ENCODE results near the gene ITFG1. TPM values are rescaled to one million over a fixed set of nuclear protein-coding genes. Genes with fewer than 3 reads are reported as not detected.
A peak's percentile ranks its signal among the peaks of the same experiment; 100 is the strongest.

Gene ITFG1
- total and polyA plus RNA-seq, 2 of the 13 experiments (the other 11 are each of a cell fraction or from before 2014, with no cell fraction given), result 74.5 to 150 TPM

- TF ChIP-seq AFF4 (CRISPR knock-in tag; IDR thresholded peaks at IDR 0.05), result no peak
- TF ChIP-seq ZNF333 (CRISPR knock-in tag; IDR thresholded peaks at IDR 0.05; ENCODE audit: borderline replicate concordance), result no peak
- TF ChIP-seq ZNF674 (CRISPR knock-in tag; IDR thresholded peaks at IDR 0.05; ENCODE audit: low read depth), result 0 out of 2 replicates have a peak, but pooled peaks have one; percentile 78
- no peak for TF ChIP-seq DBP (CRISPR knock-in tag; IDR thresholded peaks at IDR 0.05; ENCODE audit: not compliant biosample characterization)
- no peak for TF ChIP-seq ZNF790 (CRISPR knock-in tag; IDR thresholded peaks at IDR 0.05; ENCODE audit: borderline replicate concordance)
- TF ChIP-seq ARNTL (CRISPR knock-in tag; IDR thresholded peaks at IDR 0.05), result no peak
- peak; percentile 61; the same call in 1 of the 2 replicates for TF ChIP-seq E2F1 (CRISPR knock-in tag; IDR thresholded peaks at IDR 0.05)
- TF ChIP-seq BHLHE40 (IDR thresholded peaks at IDR 0.05; ENCODE audit: low read length), result no peak; the same call in 1 of the 2 replicates
- TF ChIP-seq EEA1 (CRISPR knock-in tag; IDR thresholded peaks at IDR 0.05; ENCODE audit: borderline replicate concordance), result peak; percentile 27; the same call in 1 of the 2 replicates
- peak; percentile 51; the same call in 1 of the 2 replicates for TF ChIP-seq ZNF589 (CRISPR knock-in tag; conservative IDR thresholded peaks at IDR 0.05)
- TF ChIP-seq BRF2 (CRISPR knock-in tag; IDR thresholded peaks at IDR 0.05), result no peak
- peak; percentile 30; the same call in 1 of the 2 replicates for TF ChIP-seq SMYD3 (CRISPR knock-in tag; IDR thresholded peaks at IDR 0.05)
- TF ChIP-seq HBP1 (CRISPR knock-in tag; IDR thresholded peaks at IDR 0.05; ENCODE audit: low read depth), result no peak
- no peak for TF ChIP-seq POLR2AphosphoS5 (IDR thresholded peaks at IDR 0.05; ENCODE audit: low read depth, low read length)
- TF ChIP-seq ZBTB1 (CRISPR knock-in tag; IDR thresholded peaks at IDR 0.05; ENCODE audit: borderline replicate concordance), result no peak
- peak; percentile 51 for TF ChIP-seq SKI (IDR thresholded peaks at IDR 0.05; ENCODE audit: partially characterized antibody)
- no peak for TF ChIP-seq ATF2 (CRISPR knock-in tag; IDR thresholded peaks at IDR 0.05)
- TF ChIP-seq ZNF234 (CRISPR knock-in tag; conservative IDR thresholded peaks at IDR 0.05), result no peak
- no peak for TF ChIP-seq ZFP36L1 (CRISPR knock-in tag; IDR thresholded peaks at IDR 0.05)
Observed at GRCh38 chr16:47142821-47143676, 317.8 kb downstream of the ITFG1 start (continued).

Measured in HepG2 (cell line).